ENCODE results near the gene PTPRD. TPM values are rescaled to one million over a fixed set of nuclear protein-coding genes. Genes with fewer than 3 reads are reported as not detected.

Gene PTPRD
- total RNA-seq, 2 experiments from 2014 or later, result not detected

DNA sequence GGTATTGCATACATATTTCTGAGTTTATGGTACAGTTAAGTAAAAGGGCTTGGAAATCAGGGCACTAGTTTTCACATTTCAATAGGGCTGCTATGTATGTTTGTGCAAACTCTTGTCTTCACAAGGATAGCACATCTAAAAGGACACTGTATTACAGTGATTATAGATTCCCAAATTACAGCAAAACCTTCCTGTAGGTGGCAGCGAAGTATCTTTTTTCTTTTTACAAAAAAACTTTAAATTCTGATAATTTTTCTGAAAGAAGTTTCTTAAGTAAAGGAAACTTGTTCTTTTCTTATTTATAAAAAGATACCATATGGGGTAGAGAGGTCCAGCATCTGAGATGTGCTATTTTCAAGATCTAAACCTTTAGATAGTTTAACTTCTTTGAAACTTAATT, 337.8 kb downstream of the PTPRD start:
- Mint-ChIP-seq H3K9me3 (peaks cover 7% of the 10 kb centered on the region), H3K4me3 (no peak overlapping the region), H3K27ac (no peak overlapping the region), H3K4me1 (no peaks in the 10 kb centered on the region), H3K27me3 (no peaks in the 10 kb centered on the region), H3K36me3 (ENCODE audit: low read depth) (no peaks in the 10 kb centered on the region)
- no peak for DNase-seq
- ChIA-PET POLR2A (no interaction called here), CTCF (no interaction called here)

- POLR2A ChIA-PET, result no interaction called here
- Mint-ChIP-seq H3K4me1 (no peaks in the 10 kb centered on the region), H3K27ac (no peak overlapping the region)
Measured at GRCh38 chr9:10274175-10274574, 338.6 kb downstream of the PTPRD start.

DNA sequence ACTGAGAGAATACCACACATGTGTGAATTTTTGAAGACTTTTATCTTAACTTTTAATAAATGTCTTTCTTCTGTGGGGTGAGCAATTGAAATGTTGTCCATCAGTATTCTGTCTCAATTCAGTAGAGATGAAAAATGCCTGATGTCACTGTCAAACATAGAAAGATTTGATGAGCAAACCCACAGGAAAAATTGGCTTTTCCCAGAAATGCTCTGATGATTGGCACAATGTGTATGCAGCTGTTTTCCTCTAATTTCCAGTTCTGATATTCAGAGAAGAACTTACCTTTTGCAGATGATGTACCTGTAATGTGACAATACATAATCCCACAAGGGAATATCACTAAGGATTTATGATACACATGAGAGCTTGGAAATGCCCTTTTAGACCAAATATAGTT, 340.0 kb downstream of the PTPRD start:
- Mint-ChIP-seq H3K36me3 (ENCODE audit: low read depth) (no peaks in the 10 kb centered on the region), H3K4me1 (no peaks in the 10 kb centered on the region), H3K27me3 (no peaks in the 10 kb centered on the region), H3K9me3 (peaks cover 9% of the 10 kb centered on the region), H3K27ac (no peak overlapping the region), H3K4me3 (no peak overlapping the region)
- CTCF ChIA-PET, result interaction anchor here (0.6 kb wide), 1 partner anchor 330 kb away, joined by 3 read pairs; no protein-coding TSS in a partner anchor
- POLR2A ChIA-PET, result no interaction called here
- DNase-seq, result no peak

More at GRCh38 chr9:10274175-10274574, 338.6 kb downstream of the PTPRD start:
- Mint-ChIP-seq H3K9me3 (peaks cover 7% of the 10 kb centered on the region), H3K27me3 (no peaks in the 10 kb centered on the region), H3K36me3 (ENCODE audit: low read depth) (no peaks in the 10 kb centered on the region), H3K4me3 (no peak overlapping the region)
- no peak for DNase-seq
- CTCF ChIA-PET, result no interaction called here

DNA sequence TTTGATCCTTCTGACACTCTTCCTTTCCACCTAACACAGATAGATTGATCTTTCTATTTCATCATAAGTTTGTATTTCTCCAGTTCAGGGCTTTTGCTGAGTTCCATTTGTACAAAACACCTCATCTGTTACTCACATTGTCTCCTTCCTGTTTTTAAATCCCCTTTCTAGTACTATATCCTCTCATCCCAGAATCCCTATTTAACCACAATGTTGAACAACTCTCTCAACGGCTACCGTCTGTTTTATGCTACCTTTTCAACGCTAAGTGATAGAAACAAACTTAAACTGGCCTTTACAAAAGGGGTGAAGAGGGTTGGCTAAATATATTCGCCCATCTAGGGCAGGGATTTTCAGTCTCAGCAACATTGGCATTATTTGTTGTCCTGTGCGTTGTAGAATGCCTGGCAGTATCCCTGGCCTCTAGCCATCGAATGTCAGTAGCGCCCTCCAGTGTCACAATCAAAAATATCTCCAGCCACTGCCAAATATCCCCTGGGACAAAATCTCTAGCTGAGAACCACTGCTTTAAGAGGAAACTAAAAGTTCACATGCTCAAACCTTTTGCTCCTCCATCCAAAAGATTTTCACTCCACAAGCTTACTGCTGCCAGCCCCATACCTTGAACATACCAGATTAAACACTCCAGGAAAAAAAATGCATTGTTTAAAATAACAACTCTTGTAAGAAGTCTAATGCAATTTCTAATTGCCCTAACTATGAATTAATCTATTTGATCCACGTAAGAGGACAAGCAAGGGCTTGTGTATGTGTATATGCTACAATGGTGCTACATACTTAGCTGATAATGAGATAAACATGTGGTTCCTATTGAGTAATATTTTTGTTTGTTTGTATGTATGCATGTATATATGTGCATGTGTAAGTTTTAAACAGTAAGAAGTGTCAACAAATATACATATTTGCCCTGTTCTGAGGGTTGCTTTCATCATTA, 344.0 kb downstream of the PTPRD start:
- POLR2A ChIA-PET, result no interaction called here
- Mint-ChIP-seq H3K4me3 (no peak overlapping the region), H3K36me3 (ENCODE audit: low read depth) (no peaks in the 10 kb centered on the region), H3K27ac (no peak overlapping the region), H3K4me1 (no peaks in the 10 kb centered on the region), H3K9me3 (peaks cover 9% of the 10 kb centered on the region), H3K27me3 (no peaks in the 10 kb centered on the region)
- CTCF ChIA-PET, result no interaction called here
- DNase-seq, result no peak

- no peak for DNase-seq
- Mint-ChIP-seq H3K4me1 (no peaks in the 10 kb centered on the region), H3K9me3 (peaks cover 16% of the 10 kb centered on the region), H3K4me3 (no peak overlapping the region), H3K36me3 (ENCODE audit: low read depth) (no peaks in the 10 kb centered on the region), H3K27ac (no peak overlapping the region), H3K27me3 (no peaks in the 10 kb centered on the region)
- POLR2A ChIA-PET, result no interaction called here
- CTCF ChIA-PET, result no interaction called here
Measured at GRCh38 chr9:10265153-10265631, 347.6 kb downstream of the PTPRD start.

DNA sequence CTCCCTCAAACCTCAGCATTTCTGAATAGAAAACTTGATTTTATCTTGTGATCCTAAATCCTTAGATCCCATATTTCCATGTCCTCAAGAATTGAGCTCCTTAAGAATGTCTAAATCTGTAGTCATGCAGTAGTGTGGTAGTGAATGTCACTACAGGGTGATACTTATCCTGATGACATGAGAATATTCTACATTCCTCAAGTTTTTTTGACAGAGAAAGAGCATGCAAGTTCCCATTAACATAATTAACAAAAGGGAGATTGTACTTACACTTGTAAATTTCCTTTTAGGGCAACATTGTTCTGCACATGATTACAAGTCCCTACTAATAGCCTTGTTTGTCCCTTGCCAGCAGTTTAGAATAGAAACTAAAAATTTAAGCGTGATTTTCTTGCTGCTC, 352.3 kb downstream of the PTPRD start:
- no peak for DNase-seq
- H3K27ac Mint-ChIP-seq, result no peak overlapping the region
- H3K36me3 Mint-ChIP-seq (ENCODE audit: low read depth), result no peaks in the 10 kb centered on the region
- H3K4me1 Mint-ChIP-seq, result no peaks in the 10 kb centered on the region
- H3K4me3 Mint-ChIP-seq, result no peak overlapping the region
- POLR2A ChIA-PET, result no interaction called here
- no peaks in the 10 kb centered on the region for H3K27me3 Mint-ChIP-seq
- CTCF ChIA-PET, result no interaction called here
- H3K9me3 Mint-ChIP-seq, result peaks cover 15% of the 10 kb centered on the region

GRCh38 chr9:10259668-10260067, 353.1 kb downstream of the PTPRD start:
- H3K27me3 Mint-ChIP-seq, result no peaks in the 10 kb centered on the region
- no peaks in the 10 kb centered on the region for H3K4me1 Mint-ChIP-seq
- no peak overlapping the region for H3K4me3 Mint-ChIP-seq
- no peak overlapping the region for H3K27ac Mint-ChIP-seq
- H3K9me3 Mint-ChIP-seq, result peaks cover 15% of the 10 kb centered on the region
- no peaks in the 10 kb centered on the region for H3K36me3 Mint-ChIP-seq (ENCODE audit: low read depth)
- CTCF ChIA-PET, result no interaction called here
- POLR2A ChIA-PET, result no interaction called here
- DNase-seq, result no peak

- no peaks in the 10 kb centered on the region for H3K36me3 Mint-ChIP-seq (ENCODE audit: low read depth)
- POLR2A ChIA-PET, result no interaction called here
- H3K9me3 Mint-ChIP-seq, result peaks cover 7% of the 10 kb centered on the region
- CTCF ChIA-PET, result no interaction called here
- H3K4me3 Mint-ChIP-seq, result no peak overlapping the region
- DNase-seq, result no peak
- no peaks in the 10 kb centered on the region for H3K27me3 Mint-ChIP-seq
- H3K27ac Mint-ChIP-seq, result no peak overlapping the region
- H3K4me1 Mint-ChIP-seq, result no peaks in the 10 kb centered on the region
Measured at GRCh38 chr9:10255758-10256157, 357.0 kb downstream of the PTPRD start.

GRCh38 chr9:10254338-10254737, 358.5 kb downstream of the PTPRD start:
- no peaks in the 10 kb centered on the region for H3K4me1 Mint-ChIP-seq
- POLR2A ChIA-PET, result no interaction called here

GRCh38 chr9:10253341-10253740, 359.5 kb downstream of the PTPRD start:
- H3K9me3 Mint-ChIP-seq, result peaks cover 6% of the 10 kb centered on the region
- no peaks in the 10 kb centered on the region for H3K4me1 Mint-ChIP-seq
- ChIA-PET CTCF (no interaction called here), POLR2A (no interaction called here)
- H3K27ac Mint-ChIP-seq, result no peak overlapping the region
- no peak overlapping the region for H3K4me3 Mint-ChIP-seq
- H3K36me3 Mint-ChIP-seq (ENCODE audit: low read depth), result no peaks in the 10 kb centered on the region
- no peak for DNase-seq
- H3K27me3 Mint-ChIP-seq, result no peaks in the 10 kb centered on the region

More at GRCh38 chr9:10254338-10254737, 358.5 kb downstream of the PTPRD start:
- H3K36me3 Mint-ChIP-seq (ENCODE audit: low read depth), result no peaks in the 10 kb centered on the region
- no peak overlapping the region for H3K4me3 Mint-ChIP-seq
- no peak overlapping the region for H3K27ac Mint-ChIP-seq
- DNase-seq, result no peak
- H3K9me3 Mint-ChIP-seq, result peaks cover 6% of the 10 kb centered on the region
- CTCF ChIA-PET, result no interaction called here
- H3K27me3 Mint-ChIP-seq, result no peaks in the 10 kb centered on the region

DNA sequence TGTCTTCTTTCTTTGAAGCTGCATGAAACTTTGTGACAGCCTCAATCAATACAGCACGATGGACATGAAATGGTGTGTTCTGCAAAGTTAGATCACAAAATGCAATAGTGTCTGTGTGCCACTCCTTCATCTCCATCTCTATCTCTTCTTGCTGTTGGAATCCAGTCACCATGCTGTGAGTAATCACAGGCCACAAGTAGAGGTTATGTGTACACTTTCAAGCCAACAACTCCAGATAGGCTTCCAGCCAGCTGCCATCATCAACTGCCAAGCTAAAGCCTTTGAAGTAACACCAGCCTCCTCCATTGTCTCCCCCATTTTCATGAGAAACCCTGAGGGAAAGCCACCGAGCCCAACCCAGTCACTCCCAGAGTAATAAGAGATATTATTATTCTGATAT, 360.6 kb downstream of the PTPRD start:
- Mint-ChIP-seq H3K27me3 (no peaks in the 10 kb centered on the region), H3K36me3 (ENCODE audit: low read depth) (no peaks in the 10 kb centered on the region), H3K27ac (no peak overlapping the region), H3K4me1 (no peaks in the 10 kb centered on the region), H3K9me3 (peaks cover 5% of the 10 kb centered on the region), H3K4me3 (no peak overlapping the region)
- DNase-seq, result no peak
- CTCF ChIA-PET, result no interaction called here
- POLR2A ChIA-PET, result no interaction called here

GRCh38 chr9:10251490-10251889, 361.3 kb downstream of the PTPRD start:
- DNase-seq, result no peak
- POLR2A ChIA-PET, result no interaction called here
- CTCF ChIA-PET, result no interaction called here
- Mint-ChIP-seq H3K27ac (no peak overlapping the region), H3K36me3 (ENCODE audit: low read depth) (no peaks in the 10 kb centered on the region), H3K9me3 (peaks cover 3% of the 10 kb centered on the region), H3K27me3 (no peaks in the 10 kb centered on the region), H3K4me3 (no peak overlapping the region), H3K4me1 (no peaks in the 10 kb centered on the region)

GRCh38 chr9:10250219-10250618, 362.6 kb downstream of the PTPRD start:
- Mint-ChIP-seq H3K9me3 (peaks cover 5% of the 10 kb centered on the region), H3K27ac (no peak overlapping the region), H3K36me3 (ENCODE audit: low read depth) (no peaks in the 10 kb centered on the region), H3K27me3 (no peaks in the 10 kb centered on the region), H3K4me3 (no peak overlapping the region), H3K4me1 (no peaks in the 10 kb centered on the region)
- ChIA-PET POLR2A (no interaction called here), CTCF (no interaction called here)
- no peak for DNase-seq

DNA sequence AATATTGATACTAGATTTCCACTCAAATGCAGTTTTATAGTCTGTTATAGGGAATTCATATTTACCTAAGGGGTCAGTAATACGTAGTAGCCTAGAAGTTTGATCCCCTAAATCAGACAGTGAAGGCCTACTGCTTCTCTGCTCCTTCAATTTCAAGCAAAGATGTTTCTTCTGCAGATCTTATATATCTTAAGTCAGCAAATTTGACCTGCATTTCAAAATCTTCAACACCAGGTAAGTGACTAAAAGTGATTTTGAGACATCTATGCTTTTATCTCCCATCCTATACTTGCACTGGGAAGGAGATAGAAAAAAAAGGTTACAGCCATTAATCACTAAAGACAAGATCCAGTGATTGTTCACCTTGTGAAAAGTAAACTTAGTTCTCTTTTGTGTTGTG, 363.9 kb downstream of the PTPRD start:
- CTCF ChIA-PET, result no interaction called here
- Mint-ChIP-seq H3K36me3 (ENCODE audit: low read depth) (no peaks in the 10 kb centered on the region), H3K9me3 (peaks cover 5% of the 10 kb centered on the region)

More for the DNA sequence above, 363.9 kb downstream of the PTPRD start:
- POLR2A ChIA-PET, result no interaction called here
- Mint-ChIP-seq H3K27me3 (no peaks in the 10 kb centered on the region), H3K4me1 (no peaks in the 10 kb centered on the region), H3K27ac (no peak overlapping the region), H3K4me3 (no peak overlapping the region)
- DNase-seq, result no peak

Measured in activated CD4-positive, alpha-beta memory T cell treated with anti-CD3 and anti-CD28 coated beads, Interleukin-2, amount 10 ng/mL, durations not matched to agents 7 days and 5 days (primary cell).